WTC11 (cell line): Measurements from ENCODE around the gene SSH3.

Experiments used
- ARID4B ChIP-seq: sonication (generic); formaldehyde crosslinking; IDR thresholded peaks from 2 replicates; pipeline ENCODE4 v1.8.0; 2023; ENCODE audit warnings: missing genetic modification reagents, mild to moderate bottlenecking, borderline replicate concordance
- CBFB ChIP-seq: sonication (generic); formaldehyde crosslinking; IDR thresholded peaks from 2 replicates; pipeline ENCODE4 v1.8.1; 2022; ENCODE audit warnings: mild to moderate bottlenecking, low read depth, missing genetic modification reagents
- E2F4 ChIP-seq: sonication (generic); formaldehyde crosslinking; IDR thresholded peaks from 2 replicates; pipeline ENCODE4 v1.8.1; 2022; ENCODE audit warnings: low read depth, mild to moderate bottlenecking, moderate library complexity, missing genetic modification reagents, borderline replicate concordance
- E2F5 ChIP-seq: sonication (generic); formaldehyde crosslinking; IDR thresholded peaks from 2 replicates; pipeline ENCODE4 v1.8.1; 2022; ENCODE audit warnings: mild to moderate bottlenecking, moderate library complexity, missing genetic modification reagents
- ESRRA ChIP-seq: sonication (generic); formaldehyde crosslinking; IDR thresholded peaks from 2 replicates; pipeline ENCODE4 v1.8.1; 2022; ENCODE audit warnings: mild to moderate bottlenecking, missing genetic modification reagents, borderline replicate concordance
- HMGA2 ChIP-seq: fragments of 250-450 bp; sonication (Bioruptor Pico); IDR thresholded peaks from 2 replicates; pipeline ENCODE4 v1.4.0; 2021; ENCODE audit warnings: mild to moderate bottlenecking, moderate library complexity
- MYBL2 ChIP-seq: sonication (generic); formaldehyde crosslinking; IDR thresholded peaks from 2 replicates; pipeline ENCODE4 v1.8.1; 2023; ENCODE audit warnings: mild to moderate bottlenecking, moderate library complexity, missing genetic modification reagents
- NFYB ChIP-seq: sonication (generic); formaldehyde crosslinking; conservative IDR thresholded peaks from 2 replicates; pipeline ENCODE4 v1.8.0; 2022; ENCODE audit warnings: low read depth, missing genetic modification reagents
- NR3C1 ChIP-seq: sonication (generic); formaldehyde crosslinking; conservative IDR thresholded peaks from 2 replicates; pipeline ENCODE4 v1.8.1; 2023; ENCODE audit warnings: low read depth, mild to moderate bottlenecking, missing genetic modification reagents
- SP1 ChIP-seq: sonication (generic); formaldehyde crosslinking; conservative IDR thresholded peaks from 2 replicates; pipeline ENCODE4 v1.8.1; 2022; ENCODE audit warnings: missing genetic modification reagents
- TCF7 ChIP-seq: sonication (generic); formaldehyde crosslinking; IDR thresholded peaks from 2 replicates; pipeline ENCODE4 v1.8.0; 2022; ENCODE audit warnings: mild to moderate bottlenecking, low read depth, missing genetic modification reagents, moderate library complexity
- ZNF671 ChIP-seq: fragments of 250-450 bp; sonication (Bioruptor Pico); IDR thresholded peaks from 2 replicates; pipeline ENCODE4 v1.8.0; 2021; ENCODE audit warnings: mild to moderate bottlenecking
- TF ChIP-seq, protein P1 (sequence below): fragments of 200-600 bp; IDR thresholded peaks from 2 replicates; pipeline ENCODE4 v1.8.0; 2022; ENCODE audit warnings: antibody characterized with exemption
- TF ChIP-seq, protein P2 (sequence below): sonication (generic); formaldehyde crosslinking; IDR thresholded peaks from 2 replicates; pipeline ENCODE4 v1.8.0; 2022; ENCODE audit warnings: missing genetic modification reagents

DNA sequence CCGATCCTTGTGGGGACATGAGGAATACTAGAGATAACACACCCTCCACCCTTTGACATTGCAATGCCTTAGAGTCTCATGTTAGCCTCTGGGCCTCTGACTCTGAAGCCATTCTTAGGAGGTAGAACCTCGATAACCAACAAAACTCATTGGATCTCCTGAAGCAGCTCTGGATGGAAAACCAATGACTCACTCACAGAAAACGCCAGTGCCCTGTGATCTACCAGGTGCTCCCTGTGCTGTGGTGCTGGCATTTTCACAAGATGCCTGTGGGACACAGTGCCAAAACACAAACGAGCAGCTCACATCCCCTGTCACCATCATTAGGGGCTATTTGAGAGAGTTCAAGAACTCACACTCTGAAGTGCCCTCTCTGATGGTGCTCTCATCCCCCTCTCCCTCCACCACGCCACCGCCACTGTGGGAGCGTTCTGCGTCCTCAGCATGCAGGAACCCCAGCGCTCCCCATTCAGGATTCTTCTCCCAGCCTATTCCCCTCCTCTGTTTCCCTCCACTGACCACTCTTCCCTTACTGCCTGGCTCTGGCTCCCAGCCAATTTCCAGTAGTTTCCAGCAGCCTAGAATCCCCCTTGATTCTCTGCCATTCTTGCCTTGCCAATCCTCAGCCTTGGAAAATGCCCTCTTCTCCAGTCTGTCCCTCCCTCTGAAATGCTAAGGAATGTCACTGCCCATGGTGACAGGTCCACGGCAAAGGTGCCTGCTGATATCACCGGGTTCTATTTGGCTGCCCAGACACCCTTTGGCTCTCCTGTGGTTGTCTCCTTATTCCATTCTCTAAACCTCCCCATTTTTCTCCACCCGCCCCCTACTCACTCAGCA is 54.7 kb downstream of the SSH3 start:
- TF ChIP-seq TCF7 (CRISPR knock-in tag) (no peak), E2F5 (CRISPR knock-in tag) (no peak), NFYB (CRISPR knock-in tag) (no peak), SP1 (CRISPR knock-in tag) (no peak), ESRRA (CRISPR knock-in tag) (no peak), E2F4 (CRISPR knock-in tag) (no peak), HMGA2 (CRISPR knock-in tag) (no peak), MYBL2 (no peak), ARID4B (CRISPR knock-in tag) (no peak), CBFB (no peak), NR3C1 (CRISPR knock-in tag) (no peak), ZNF671 (no peak)
- TF ChIP-seq, protein P1, sequence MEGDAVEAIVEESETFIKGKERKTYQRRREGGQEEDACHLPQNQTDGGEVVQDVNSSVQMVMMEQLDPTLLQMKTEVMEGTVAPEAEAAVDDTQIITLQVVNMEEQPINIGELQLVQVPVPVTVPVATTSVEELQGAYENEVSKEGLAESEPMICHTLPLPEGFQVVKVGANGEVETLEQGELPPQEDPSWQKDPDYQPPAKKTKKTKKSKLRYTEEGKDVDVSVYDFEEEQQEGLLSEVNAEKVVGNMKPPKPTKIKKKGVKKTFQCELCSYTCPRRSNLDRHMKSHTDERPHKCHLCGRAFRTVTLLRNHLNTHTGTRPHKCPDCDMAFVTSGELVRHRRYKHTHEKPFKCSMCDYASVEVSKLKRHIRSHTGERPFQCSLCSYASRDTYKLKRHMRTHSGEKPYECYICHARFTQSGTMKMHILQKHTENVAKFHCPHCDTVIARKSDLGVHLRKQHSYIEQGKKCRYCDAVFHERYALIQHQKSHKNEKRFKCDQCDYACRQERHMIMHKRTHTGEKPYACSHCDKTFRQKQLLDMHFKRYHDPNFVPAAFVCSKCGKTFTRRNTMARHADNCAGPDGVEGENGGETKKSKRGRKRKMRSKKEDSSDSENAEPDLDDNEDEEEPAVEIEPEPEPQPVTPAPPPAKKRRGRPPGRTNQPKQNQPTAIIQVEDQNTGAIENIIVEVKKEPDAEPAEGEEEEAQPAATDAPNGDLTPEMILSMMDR: no peak
- TF ChIP-seq, protein P2, sequence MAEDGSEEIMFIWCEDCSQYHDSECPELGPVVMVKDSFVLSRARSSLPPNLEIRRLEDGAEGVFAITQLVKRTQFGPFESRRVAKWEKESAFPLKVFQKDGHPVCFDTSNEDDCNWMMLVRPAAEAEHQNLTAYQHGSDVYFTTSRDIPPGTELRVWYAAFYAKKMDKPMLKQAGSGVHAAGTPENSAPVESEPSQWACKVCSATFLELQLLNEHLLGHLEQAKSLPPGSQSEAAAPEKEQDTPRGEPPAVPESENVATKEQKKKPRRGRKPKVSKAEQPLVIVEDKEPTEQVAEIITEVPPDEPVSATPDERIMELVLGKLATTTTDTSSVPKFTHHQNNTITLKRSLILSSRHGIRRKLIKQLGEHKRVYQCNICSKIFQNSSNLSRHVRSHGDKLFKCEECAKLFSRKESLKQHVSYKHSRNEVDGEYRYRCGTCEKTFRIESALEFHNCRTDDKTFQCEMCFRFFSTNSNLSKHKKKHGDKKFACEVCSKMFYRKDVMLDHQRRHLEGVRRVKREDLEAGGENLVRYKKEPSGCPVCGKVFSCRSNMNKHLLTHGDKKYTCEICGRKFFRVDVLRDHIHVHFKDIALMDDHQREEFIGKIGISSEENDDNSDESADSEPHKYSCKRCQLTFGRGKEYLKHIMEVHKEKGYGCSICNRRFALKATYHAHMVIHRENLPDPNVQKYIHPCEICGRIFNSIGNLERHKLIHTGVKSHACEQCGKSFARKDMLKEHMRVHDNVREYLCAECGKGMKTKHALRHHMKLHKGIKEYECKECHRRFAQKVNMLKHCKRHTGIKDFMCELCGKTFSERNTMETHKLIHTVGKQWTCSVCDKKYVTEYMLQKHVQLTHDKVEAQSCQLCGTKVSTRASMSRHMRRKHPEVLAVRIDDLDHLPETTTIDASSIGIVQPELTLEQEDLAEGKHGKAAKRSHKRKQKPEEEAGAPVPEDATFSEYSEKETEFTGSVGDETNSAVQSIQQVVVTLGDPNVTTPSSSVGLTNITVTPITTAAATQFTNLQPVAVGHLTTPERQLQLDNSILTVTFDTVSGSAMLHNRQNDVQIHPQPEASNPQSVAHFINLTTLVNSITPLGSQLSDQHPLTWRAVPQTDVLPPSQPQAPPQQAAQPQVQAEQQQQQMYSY (CRISPR knock-in tag): no peak
